NCI-H1694 (cell line): ENCODE measurements around the gene CKB.
"Not testable (repeated sequence)": the region's sequence is repeated elsewhere in the genome, so short reads cannot be mapped to it uniquely, and the experiment has no call there.

ENCODE experiments used
- DNase-seq: peaks from one replicate; lab custom pipeline; 2025; lab: John Stamatoyannopoulos, UW

The CKB gene

DNA sequence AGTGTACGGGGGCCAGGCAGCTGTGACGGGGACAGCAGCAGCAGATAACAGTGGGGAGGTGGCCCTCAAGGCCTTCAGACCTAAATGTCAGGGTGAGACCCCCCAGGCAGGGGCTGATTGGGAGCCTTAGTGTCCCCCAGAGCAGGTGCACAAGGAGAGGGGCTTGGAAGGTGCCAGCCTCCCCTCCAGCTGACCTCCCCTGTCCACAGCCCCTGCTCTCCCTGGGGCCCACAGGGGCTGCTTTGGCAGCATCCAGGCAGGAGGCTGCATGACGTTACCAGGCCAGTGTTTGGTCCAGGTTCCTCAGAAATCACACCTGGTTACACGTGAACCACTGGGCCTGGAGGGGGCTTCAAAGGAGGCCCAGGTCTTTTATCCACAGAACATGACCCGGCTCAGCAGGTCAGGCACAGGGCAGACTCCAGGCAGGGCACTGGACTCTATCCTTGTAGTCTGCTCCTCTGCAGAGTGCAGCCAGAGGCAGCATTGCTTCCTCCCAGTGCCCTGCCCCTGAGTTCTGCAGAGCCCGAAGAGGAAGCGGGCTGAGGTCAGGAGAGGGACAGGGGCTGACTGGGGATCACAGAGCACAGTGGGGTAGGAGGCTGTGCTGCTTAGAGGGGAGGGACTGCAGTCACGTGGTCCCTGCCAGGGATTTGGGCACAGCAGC lies 3.8 kb upstream of the CKB start:
- DNase-seq: no peak

- not testable (repeated sequence) for DNase-seq
Observed at GRCh38 chr14:103525430-103526246, 3.0 kb upstream of the CKB start.

- DNase-seq: no peak
Observed at GRCh38 chr14:103524002-103524935, 1.6 kb upstream of the CKB start.

DNA sequence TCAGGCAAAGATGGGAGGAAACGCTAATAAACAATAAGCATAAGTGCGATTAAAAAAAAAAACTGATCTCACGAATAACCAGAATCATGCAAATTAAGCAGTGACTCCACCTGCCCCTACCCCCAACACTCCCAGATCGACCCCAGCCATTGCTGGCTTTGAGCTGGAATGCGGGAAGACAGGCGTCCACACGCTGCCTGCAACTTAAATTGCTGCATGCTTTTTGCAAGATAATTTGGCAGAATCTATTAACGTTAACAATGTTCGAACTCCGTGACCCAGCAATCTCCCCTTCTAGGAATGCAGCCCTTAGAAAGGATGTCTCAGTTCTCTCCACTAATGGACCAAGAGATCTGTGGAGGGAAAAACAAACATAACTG lies 935 bp upstream of the CKB start:
- DNase-seq: no peak

GRCh38 chr14:103521951-103522563 lies 573 bp downstream of the CKB start:
- peak; percentile 33 for DNase-seq

DNA sequence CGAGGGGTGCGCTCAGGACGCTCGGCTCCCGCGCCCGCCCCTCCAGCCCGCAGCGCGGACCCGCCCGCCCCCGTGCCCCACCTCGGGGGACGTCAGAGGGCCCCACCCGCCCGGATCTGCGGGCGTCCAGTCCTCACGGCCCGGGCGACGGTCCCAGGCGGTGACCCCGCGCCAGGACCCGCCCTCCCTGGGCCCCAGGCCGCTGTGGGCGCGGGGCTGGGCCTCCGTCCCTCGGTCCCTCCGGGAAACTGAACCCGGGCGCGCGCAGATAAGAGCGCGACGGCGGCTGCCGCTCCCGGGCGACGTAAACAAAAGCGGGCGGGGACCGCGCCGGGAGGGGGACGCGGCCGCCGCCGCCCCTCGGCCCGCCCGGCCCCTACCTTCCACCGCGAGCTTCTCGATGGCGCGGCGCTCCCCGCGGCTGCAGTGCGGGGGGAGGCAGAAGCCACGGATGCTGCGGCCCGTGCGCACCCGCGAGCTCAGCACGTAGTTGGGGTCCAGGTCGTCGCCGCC lies 1.1 kb downstream of the CKB start:
- DNase-seq: no peak

DNA sequence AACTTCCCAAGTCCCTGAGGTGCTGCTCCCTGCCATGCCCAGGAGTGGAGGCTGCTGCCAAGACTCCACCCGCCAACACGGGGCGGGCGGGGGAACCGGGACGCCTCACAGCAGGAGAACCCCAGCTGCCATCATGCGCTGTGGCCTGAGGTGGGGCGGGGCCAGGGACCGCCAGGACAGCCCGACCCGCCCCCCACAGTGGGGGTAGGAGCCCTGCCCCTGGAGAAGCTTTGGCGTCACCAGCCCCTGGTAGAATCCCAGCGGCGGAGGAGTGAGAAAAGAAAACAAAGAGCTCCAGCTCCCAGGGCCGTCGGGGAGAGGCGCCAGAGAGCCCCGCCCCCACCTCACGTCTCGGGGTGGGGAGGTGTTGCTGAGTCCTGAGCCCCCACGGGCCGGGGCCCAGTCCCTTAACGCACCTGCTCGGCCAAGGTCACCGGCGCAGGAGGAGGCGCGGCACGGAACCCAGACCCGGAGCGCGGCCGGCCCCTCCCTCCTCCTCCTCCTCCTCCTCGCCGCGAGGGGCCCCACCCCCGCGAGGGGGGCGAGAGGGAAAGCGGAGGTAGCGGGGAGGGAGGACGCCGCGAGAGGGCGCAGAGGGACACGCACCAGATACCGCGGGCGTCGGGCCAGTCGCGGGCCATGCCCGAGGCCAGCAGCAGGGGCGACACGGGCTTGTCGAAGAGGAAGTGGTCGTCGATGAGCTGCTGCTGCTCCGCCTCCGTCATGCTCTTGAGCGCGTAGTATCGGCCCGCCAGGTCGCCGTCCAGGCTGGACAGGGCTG lies 1.8 kb downstream of the CKB start:
- DNase-seq: peak; percentile 93

- no peak for DNase-seq
Observed at GRCh38 chr14:103520269-103520656, 2.4 kb downstream of the CKB start.

DNA sequence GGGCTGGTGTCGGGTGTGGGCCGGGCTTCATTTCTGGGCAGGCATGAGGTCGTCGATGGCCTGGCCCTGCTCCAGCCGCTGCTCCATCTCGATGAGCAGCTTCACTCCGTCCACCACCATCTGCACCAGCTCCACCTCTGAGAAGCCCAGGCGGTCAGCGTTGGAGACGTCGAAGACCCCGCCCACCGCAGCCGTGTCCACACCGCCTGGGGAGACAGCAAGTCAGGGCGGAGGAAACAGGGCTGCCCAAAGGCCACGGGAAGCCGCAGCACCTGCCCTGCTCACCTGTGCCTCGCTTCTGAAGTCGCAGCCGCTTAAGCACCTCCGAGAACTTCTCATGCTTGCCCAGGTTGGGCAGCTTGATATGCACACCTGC lies 2.8 kb downstream of the CKB start:
- DNase-seq: no peak

GRCh38 chr14:103519043-103519836 lies 3.4 kb downstream of the CKB start:
- DNase-seq: no peak

- peak; percentile 81 for DNase-seq
Observed at GRCh38 chr14:103518422-103519042, 4.1 kb downstream of the CKB start.

- no peak for DNase-seq
Observed at GRCh38 chr14:103517721-103518421, 4.8 kb downstream of the CKB start.

- DNase-seq: no peak
Observed at GRCh38 chr14:103517174-103517566, 5.5 kb downstream of the CKB start.

- no peak for DNase-seq
Observed at GRCh38 chr14:103516426-103517173, 6.0 kb downstream of the CKB start.

- DNase-seq: no peak
Observed at GRCh38 chr14:103514596-103515421, 7.8 kb downstream of the CKB start.

- DNase-seq: peak; percentile 100
Observed at GRCh38 chr14:103512701-103513611, 9.7 kb downstream of the CKB start.
